HT1080 (cell line): ENCODE data around the gene ACCS. TPM values are rescaled to one million over a fixed set of nuclear protein-coding genes. Genes with fewer than 3 reads are reported as not detected.

Source experiments
- DNase-seq: peaks from one replicate; pipeline ENCODE4 v3.0.0-alpha.2; 2015; ENCODE audit warnings: low read depth
- polyA plus RNA-seq, 2 experiments: library from polyadenylated mRNA; depleted of rRNA; stranded (reverse); fragments of >200 nt; gene quantifications; 2 replicates each; pipeline ENCODE4 v1.2.3, GENCODE V29; 2015
- total RNA-seq: library from RNA; depleted of rRNA; stranded (reverse); fragments of >200 nt; shearing (Covaris generic); gene quantifications from 2 replicates; pipeline ENCODE4 v1.2.3, GENCODE V29; 2014; rRNA removed

Gene ACCS, protein sequence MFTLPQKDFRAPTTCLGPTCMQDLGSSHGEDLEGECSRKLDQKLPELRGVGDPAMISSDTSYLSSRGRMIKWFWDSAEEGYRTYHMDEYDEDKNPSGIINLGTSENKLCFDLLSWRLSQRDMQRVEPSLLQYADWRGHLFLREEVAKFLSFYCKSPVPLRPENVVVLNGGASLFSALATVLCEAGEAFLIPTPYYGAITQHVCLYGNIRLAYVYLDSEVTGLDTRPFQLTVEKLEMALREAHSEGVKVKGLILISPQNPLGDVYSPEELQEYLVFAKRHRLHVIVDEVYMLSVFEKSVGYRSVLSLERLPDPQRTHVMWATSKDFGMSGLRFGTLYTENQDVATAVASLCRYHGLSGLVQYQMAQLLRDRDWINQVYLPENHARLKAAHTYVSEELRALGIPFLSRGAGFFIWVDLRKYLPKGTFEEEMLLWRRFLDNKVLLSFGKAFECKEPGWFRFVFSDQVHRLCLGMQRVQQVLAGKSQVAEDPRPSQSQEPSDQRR
- 5.0 and 5.8 TPM in 2 replicates for total RNA-seq
- 2.3 and 2.4 TPM in 2 replicates for polyA plus RNA-seq (2015; cell fraction: cytosol; rRNA removed)
- polyA plus RNA-seq (2015; cell fraction: nucleus; rRNA removed), result 45.5 and 52.2 TPM in 2 replicates

DNA sequence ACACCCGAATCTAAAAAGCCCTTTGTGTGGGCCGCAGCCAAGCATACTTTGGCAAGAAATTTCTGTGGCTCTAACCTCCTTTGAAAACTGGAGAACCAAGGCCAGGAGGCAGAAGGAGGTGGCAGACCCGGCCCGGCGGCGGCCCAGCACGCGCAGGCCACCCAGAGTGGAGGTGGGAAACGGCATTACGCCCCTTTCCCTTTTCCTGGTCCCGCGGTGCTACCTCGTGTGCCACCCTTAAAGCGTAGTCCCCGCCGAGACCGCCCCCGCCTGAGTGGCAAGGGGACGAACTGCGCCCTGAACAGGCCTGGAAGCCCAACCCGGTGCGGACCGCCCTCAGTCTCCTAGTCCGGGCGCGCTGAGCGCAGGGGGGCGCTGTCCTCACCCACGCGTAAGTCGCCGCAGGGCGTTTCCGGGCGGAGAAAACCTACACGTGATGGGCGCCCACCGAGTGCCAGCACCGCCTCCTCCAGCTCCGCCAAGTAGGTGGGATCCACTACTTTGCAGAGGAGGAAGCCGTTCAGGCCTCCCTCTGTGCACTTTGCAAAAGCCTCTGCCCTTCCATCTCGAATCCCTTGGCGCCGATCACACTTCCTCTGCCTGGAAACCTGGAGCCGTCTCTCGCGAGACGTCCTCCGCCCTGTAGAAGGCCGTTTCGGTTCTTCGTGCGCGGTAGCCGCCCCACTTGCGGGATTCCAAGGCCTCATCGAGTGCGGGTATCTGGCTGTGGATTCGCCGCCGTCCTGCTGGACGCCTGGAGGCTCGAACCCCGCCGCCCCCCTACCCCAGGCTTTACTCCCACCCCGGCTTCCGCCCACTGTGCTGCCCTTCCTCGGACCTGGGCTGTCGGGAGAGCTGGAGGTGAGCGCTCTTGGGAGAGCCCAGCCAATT lies at the start of gene ACCS:
Gene ACCS (plus strand): TSS at position 430 of the 891 bp plus-strand sequence. CDS start 1,358 bp downstream, outside the sequence.
- peak; percentile 95 for DNase-seq

DNA sequence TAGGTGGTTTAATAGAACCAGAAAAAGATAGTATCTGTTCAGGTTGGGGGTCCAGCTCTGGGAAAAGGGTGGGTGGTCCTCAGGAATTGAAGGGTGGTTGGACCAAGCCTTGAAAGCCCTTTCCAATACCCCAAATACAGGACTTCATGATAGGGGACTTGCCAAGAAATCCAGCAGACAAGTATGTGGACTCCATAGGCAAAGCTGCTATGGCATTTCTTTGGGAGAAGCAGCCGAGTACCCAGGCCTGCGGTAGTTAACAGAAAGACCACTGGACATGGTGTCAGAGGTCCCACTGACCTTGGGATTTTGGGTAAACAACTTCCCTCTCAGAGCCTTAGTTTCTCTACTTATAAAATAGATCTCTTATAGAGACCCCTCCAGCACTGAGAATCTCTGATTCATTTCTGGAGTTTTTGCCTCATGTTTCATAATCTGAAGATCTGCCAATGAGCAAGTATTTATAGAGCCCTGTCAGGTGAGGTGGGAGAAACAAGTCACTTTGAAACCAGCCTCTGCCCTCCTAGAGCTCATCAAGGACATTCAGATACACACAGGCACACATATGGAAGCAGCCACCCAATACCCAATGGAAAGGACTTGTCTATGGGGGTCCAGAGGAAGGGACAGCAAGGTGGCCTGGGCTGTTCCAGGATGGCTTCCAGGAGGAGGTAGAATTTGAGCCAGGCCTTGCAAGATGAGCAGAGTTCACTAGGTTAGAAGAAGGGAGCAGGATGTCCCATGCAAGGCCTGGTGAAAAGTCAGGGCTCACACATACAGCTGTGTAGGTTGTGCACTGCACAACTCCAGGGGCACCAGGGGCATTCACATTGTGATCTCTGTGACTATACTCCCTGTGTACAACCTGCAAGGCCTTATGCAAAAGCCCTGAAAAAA lies 49.3 kb upstream of the ACCS start:
- no peak for DNase-seq

DNA sequence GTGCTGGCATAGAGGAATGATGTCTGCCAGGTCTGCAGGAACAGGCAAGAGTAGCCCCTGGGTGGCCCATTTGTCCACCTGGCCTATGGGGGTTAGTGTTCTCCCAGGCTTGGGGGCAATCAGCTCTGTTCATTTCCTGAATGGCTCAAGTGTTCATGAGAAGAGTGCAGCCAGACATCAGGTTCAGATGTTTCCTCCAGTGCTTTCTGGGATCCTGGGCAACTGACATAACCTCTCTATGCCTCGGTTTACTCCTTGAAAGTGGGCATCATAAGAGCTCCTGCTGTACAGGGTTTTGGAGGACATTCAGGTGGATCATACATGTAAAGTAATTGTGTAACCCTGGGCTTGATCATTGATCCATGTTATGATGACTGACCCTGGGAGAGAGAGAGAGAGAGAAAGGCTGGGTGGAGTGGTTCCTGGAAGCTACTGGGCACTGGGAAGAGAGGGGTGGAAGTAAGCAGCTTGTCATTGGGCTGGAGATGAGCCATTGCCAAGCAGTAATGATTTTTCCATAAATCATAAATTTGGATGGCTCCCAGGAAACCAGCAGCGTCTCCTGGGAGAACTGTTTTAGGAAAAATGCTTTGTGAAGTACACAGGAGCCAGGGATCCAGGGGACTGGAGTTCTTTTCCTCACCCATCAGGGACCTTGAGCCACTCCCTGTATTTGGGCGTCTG lies 48.5 kb upstream of the ACCS start:
- no peak for DNase-seq

DNA sequence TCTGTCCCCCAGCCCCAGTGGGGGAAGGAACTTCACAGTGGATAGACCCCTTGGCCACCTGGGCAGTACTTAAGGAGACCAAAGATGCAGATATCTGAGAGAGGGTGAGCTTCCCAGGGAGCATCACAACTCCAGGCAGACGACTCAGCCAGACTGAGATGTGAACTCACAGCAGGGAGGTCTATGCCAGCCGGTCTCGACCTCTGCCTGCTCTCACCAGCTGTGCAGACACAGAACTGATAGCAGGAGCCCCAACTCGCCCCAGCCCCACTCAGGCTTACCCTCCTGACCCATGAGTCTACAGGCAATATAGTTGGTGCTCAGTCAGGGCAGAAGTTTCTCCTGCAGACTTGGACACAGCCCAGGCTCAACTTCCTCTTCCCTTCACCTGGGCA lies 47.9 kb upstream of the ACCS start:
- no peak for DNase-seq

DNA sequence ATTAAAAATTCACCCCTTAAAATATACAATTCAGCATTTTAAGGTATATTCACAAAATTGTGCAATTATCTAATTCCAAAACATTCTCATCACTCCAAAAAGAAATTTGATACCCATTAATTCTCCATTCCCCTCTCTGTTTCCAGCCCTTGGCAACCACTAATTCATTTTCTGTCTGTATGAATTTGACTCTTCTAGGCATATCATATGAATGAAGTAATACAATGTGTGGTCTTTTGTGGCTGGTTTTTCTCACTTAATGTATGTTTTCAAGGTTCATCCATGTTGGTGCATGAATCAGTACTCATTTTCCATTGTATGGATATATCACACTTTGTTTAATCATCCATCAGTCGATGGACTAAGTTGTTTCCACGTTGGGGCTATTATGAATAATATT lies 47.2 kb upstream of the ACCS start:
- DNase-seq, result no peak

DNA sequence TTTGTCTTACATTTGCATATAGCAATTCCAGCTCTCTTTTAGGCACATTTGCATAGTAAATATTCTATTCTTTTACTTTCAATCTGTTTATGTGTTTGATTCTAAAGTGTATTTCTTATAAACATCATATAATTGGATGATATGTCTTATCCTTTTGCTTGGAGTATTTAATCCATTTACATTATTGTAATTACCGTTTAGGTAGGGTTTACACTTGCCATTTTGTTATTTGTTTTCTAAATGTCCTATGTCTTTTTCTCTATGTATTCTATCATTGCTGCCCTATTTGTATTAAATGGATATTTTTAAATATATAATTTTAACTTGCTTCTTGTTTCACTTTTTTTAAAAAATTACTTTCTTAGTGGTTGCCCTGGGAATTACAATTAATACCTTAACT lies 41.1 kb upstream of the ACCS start:
- DNase-seq, result no peak

DNA sequence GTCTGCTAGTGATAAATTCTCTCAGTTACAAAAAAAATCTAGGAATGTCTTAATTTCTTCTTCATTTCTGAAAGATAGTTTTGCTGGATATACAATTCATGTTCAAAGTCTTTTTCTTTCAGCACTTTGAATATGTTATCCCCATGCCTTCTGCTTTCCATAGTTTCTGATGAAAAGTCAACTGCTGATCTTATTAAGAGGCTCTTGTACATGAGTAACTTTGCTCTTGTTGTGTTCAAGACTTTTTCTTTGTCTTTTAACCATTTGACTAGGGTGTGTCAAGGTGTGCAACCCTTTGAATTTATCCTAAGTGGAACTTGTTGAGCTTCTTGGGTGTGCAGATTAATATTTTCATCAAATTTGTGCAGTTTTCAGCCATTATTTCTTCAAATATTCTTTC lies 40.3 kb upstream of the ACCS start:
- DNase-seq, result no peak

DNA sequence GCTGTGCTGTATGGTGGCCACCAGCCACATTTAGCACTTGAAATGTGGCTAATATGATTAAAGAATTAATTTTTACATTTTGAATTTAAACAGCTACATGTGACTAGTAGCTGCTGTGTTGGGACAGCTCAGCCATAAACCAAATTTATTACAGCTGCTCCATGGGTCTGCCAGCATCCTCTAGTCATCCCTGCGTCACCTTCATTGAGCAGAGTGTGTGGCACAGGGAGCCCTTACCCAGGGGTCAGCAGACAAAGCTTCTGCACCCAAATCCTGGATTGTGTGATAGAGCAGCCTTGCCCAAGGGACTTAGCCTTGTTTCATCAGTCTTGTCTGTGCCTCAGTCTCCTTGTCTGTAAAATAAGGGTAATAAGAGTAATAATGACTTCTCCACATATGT lies 37.7 kb upstream of the ACCS start:
- DNase-seq, result no peak

DNA sequence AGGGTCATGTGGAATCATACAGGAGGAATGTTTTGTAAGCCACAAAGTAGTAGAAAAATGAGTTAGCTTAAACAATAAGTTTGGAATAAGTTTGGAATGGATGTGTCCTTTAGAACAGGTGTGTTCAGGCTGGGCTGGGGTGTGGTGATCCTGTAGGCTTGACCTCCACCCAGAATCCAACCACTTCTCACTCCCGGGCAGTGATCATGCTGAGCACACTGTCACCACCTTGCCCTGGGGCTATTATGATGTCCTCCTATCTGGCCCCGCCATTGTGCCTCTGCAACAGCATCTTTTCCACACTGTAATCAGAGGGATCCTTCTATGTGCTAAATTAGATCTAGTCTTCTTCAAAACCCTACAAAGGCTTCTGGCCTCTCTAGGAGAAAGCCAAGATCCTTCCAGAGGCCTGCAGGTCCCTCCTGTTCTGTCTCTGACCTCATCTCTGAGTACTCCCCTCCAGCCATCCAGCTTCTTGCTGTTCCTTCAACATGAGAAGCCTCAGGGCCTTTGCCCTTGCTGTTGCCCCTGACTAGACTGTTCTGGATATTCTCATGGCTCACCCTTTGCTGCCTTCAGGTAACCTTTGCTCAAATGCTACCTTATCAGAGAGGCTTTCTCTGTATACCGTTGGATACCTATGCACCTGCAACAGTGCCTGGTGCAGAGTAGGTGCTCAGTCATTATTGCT lies 37.1 kb upstream of the ACCS start:
- no peak for DNase-seq

DNA sequence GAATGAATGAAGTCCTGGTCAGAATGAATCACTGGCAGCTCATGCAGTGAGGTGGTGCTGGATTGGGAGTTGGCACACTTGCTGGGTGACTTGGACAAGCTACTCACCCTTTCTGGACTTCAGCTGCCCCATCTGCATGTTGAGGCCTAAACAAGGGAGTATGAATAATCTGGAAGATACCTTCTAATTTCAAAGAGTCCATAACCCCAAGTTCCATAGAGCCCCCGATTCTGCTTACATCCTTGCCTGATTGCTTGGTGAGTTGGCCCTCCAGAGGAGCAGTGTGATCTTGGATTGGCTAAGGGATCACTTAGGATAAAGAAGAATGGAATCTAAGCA lies 36.6 kb upstream of the ACCS start:
- no peak for DNase-seq

DNA sequence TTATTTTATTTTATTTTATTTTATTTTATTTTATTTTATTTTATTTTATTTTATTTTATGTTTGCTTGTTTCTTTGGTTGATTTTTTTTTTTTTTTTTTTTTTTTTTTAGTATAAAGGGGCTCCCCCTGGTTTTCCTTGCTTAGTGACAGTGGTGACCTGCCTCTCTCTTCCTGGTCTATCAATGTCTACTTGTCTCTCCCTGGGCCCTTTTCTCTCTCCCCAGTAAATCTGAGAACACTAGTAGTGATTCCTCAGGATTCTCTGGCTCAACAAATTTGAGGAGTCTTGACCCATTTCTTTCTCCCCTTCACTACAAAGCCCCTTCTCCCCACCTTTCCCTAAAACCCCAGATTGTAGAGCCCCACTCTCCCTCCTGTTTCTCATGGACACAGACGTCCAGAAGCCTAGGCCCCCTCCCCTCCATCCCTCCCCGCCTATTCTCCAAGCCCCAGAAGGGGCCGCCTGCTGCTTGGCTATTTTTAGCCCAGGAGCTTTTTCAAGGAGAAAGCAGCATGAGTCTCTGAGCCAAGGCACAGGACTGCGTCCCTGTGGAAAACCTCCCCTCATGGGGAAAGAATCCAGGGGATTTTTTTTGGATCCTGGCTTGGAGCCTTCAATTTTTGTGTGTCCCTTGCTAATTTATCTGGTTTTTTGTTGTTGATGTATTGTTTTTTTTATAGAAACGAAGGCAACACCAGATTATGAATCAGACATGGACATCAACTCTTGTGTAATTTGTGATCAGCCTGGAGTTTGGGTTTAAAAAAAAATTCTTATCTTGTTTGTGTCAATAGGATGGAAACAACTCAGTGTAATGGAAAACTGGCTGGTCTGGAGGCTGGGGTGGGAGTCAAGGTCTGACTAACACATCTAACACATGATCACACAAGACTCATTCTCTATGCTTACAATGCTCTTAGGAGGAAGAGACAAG lies 35.8 kb upstream of the ACCS start:
- DNase-seq, result no peak

DNA sequence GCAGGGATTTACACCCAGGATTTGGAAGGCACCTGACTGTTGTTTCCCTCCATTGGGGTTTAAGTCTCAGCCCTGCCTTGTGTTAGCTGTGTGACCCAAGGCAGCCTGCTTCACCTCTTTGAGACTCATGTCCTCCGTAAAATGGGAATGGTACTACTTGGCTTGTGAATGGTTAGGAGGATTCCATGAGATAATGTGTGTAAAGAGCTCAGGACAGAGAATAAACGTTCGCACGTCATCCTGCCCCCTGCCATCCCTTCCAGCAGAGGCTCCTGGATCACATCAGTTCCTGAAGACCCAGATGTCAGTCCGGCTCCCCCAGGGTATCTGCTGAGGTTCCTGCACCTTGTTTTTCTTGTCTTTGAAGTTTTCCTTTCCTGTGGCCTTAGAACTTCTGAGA lies 35.1 kb upstream of the ACCS start:
- DNase-seq, result no peak

DNA sequence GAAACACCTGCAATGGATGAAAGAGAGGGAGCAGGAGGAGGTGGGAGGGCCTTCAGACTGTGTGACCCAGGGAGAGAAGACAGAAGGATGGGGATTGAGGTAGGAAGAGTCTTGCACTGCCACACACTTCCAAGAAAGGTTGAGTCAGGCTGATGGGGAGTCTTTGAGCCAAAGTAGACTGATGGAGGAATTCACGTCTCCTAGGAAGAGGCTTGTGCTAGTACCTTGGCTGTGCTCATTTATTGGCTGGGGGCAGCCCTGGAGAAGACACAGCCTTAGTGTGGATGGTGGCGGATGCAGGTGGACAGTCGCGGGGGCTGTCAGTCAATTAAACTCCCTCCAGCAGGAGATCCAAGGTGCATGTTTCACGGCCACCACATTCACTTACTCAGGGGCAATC lies 34.5 kb upstream of the ACCS start:
- DNase-seq, result no peak

DNA sequence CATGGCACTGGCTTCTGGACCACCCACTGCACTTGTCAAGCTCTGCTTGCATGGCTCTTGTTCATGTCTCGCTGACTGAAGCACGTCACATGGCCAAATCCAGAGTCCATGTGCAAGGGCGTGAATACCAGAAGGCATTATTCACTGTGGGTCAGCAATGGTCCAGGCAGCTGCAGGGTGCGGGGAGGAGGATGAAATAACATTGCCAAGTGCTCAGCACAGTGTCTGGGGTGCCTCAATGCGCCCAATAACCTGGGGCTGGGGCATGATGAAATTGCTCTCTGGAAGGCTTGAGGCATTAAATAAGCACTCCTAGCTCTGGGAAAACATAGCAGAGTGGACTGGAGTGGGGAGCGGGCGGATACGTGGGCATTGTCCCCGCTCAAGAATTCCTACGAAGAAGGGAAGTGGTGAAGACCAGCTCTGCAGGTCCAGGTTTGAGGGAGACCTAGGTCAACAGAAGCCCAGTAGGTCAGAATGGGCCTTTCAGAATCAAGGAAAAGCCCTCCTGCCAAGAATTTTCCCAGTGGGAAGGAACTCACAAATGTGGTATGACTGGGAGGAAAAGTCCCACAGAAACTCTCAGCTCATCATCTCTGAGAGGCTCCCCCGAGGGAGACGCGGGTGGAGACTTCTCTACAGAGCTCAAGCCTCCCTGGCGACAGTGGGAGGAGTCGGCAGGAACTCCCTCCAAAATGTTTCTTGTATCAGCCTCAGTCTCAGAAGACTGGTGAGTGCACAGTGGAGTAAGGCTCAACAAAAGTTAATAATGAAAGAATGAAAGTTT lies 33.6 kb upstream of the ACCS start:
- peak; percentile 30 for DNase-seq

DNA sequence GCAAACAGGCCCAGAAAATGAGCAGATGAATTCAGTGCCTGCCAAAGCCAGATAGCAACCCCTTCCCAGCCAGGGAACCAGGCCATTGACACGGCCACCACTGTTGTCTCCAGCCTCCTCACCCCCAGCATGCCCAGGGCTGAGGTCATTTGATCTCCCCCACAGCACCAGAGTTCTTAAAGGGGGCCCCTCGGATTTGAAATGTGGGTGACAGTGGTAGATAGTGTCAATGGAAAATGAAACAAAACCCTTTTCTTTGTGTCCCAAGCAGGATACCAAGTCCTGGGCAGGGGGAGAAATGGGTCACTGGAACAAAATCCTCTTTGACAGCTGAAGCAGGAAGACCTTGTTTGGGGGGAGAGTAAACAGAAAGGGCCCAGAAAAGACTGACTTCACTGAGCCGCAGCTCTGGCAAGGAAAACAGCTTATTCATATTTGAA lies 32.6 kb upstream of the ACCS start:
- no peak for DNase-seq

DNA sequence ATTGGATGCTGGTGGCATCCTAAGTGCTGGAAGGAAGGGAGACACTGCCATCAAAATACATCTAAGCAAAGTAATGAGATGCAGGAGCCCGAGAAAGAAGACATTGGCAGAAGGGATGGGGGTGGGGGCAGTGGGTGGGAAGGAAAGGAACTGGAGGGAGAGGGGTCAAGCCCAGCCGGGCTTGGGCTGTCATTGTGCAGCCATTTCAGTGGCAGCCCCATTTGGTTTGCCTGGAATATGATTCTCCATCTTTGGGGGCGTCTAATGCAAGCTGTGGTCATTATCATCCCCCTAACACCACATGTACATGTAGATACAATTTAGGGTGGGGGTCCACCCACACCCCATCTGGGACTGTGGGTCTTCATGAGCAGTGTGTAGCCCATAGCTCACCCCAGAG lies 32.2 kb upstream of the ACCS start:
- no peak for DNase-seq

DNA sequence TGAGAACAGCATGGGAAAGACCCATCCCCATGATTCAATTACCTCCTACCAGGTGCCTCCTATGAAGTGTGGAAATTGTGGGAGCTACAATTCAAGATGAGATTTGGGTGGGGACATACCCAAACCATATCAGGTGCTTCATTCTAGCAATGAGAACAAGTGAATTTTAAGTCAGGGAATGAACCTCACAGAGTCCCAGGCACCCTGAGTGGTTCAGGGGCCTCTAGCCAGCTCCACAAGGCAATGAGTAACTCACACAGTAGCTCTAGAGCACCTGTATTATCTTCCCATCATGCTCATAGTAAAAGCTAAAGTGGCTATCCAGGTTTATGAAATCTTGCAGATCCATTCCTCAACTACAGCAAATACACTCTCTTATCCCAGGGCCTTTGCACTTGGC lies 31.4 kb upstream of the ACCS start:
- DNase-seq, result no peak
